ENCODE results near the gene PPARA. TPM values are rescaled to one million over a fixed set of nuclear protein-coding genes. Genes with fewer than 3 reads are reported as not detected.

Gene PPARA
- total and polyA plus RNA-seq, 9 of the 15 experiments (the other 6 are each of a cell fraction or from before 2014, with no cell fraction given), result 0.64 to 5.3 (median 3.5) TPM

GRCh38 chr22:46145896-46146295 lies 4.4 kb upstream of the PPARA start (continued):
- no peak for TF ChIP-seq MGA (IDR thresholded peaks at IDR 0.05)
- TF ChIP-seq ZNF76 (CRISPR knock-in tag; IDR thresholded peaks at IDR 0.05; ENCODE audit: borderline replicate concordance), result no peak
- TF ChIP-seq RCOR1 (IDR thresholded peaks at IDR 0.05; ENCODE audit: borderline replicate concordance in 1 of 2, low read depth in 2 of 2, low read length in 2 of 2), result no peak
- TF ChIP-seq MAFK (IDR thresholded peaks at IDR 0.05; ENCODE audit: low read length), result no peak
- TF ChIP-seq NR1H2 (CRISPR knock-in tag; IDR thresholded peaks at IDR 0.05), result no peak
- no peak for TF ChIP-seq ZNF592 (IDR thresholded peaks at IDR 0.05)
- no peak for TF ChIP-seq GMEB1 (CRISPR knock-in tag; IDR thresholded peaks at IDR 0.05)
- no peak for TF ChIP-seq ADNP (tag; IDR thresholded peaks at IDR 0.05)
- no peak for TF ChIP-seq NBN (IDR thresholded peaks at IDR 0.05; ENCODE audit: low read depth)
- TF ChIP-seq ZNF217 (CRISPR knock-in tag; IDR thresholded peaks at IDR 0.05), result no peak

Measured in K562 (cell line).